ENCODE results near the gene PBX3.

PBX3 gene

DNA sequence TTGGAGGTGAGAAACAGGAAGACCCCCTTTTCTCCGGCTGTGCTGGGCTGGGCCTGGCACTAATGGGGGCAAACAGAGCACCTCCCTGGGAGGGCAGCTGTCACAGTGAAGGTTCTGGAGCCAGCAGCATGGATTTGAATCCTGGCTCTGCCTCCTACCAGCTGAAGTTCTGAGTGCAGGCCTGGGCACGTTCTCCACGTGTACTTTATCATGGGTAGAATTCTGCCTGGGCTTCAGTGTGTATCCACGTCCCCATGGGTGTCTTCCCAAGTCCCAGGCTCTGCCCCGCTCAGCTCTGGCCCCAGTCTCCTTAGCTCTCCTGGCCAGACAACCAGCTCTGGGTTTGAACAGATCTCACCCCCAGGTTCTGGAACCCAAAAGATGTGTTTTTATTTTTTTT lies 223.2 kb downstream of the PBX3 start:
- H3K27me3 Mint-ChIP-seq (ENCODE audit: low read depth), result peaks cover 4% of the 10 kb centered on the region
- H3K4me1 Mint-ChIP-seq, result peaks cover 20% of the 10 kb centered on the region
- no peak overlapping the region for H3K27ac Mint-ChIP-seq
- no peak overlapping the region for H3K4me3 Mint-ChIP-seq
- H3K9me3 Mint-ChIP-seq, result peaks cover 9% of the 10 kb centered on the region
- TF ChIP-seq, protein P1, sequence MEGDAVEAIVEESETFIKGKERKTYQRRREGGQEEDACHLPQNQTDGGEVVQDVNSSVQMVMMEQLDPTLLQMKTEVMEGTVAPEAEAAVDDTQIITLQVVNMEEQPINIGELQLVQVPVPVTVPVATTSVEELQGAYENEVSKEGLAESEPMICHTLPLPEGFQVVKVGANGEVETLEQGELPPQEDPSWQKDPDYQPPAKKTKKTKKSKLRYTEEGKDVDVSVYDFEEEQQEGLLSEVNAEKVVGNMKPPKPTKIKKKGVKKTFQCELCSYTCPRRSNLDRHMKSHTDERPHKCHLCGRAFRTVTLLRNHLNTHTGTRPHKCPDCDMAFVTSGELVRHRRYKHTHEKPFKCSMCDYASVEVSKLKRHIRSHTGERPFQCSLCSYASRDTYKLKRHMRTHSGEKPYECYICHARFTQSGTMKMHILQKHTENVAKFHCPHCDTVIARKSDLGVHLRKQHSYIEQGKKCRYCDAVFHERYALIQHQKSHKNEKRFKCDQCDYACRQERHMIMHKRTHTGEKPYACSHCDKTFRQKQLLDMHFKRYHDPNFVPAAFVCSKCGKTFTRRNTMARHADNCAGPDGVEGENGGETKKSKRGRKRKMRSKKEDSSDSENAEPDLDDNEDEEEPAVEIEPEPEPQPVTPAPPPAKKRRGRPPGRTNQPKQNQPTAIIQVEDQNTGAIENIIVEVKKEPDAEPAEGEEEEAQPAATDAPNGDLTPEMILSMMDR (IDR thresholded peaks at IDR 0.05; ENCODE audit: unreplicated experiment in 3 of 3), result no peak
- peaks cover 22% of the 10 kb centered on the region for H3K36me3 Mint-ChIP-seq (ENCODE audit: low read depth)

DNA sequence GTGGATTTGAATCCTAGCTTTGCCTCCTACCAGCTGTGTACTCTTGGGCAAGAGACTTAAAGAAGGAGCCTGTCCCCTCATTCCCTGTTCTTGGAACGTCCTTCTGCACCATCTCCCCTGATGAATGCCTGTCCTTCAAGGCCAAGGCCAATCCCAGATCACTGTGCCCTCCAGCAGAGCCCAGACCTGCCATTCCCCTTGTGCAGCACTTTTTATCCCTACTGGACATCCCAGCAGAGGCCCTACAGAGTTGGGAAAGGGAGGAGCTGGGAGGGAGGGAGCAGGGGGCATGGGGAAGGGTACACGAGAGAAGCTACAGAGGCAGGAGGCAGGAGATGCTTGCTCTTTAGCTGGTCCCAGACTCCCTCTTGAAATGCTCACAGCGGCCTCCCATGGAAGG lies 223.9 kb downstream of the PBX3 start:
- H3K4me1 Mint-ChIP-seq, result peaks cover 15% of the 10 kb centered on the region
- no peak overlapping the region for H3K4me3 Mint-ChIP-seq
- H3K9me3 Mint-ChIP-seq, result peaks cover 11% of the 10 kb centered on the region
- TF ChIP-seq, protein P1 (IDR thresholded peaks at IDR 0.05; ENCODE audit: unreplicated experiment in 3 of 3), result no peak
- H3K36me3 Mint-ChIP-seq (ENCODE audit: low read depth), result peaks cover 17% of the 10 kb centered on the region
- no peak overlapping the region for H3K27ac Mint-ChIP-seq
- peaks cover 4% of the 10 kb centered on the region for H3K27me3 Mint-ChIP-seq (ENCODE audit: low read depth)

DNA sequence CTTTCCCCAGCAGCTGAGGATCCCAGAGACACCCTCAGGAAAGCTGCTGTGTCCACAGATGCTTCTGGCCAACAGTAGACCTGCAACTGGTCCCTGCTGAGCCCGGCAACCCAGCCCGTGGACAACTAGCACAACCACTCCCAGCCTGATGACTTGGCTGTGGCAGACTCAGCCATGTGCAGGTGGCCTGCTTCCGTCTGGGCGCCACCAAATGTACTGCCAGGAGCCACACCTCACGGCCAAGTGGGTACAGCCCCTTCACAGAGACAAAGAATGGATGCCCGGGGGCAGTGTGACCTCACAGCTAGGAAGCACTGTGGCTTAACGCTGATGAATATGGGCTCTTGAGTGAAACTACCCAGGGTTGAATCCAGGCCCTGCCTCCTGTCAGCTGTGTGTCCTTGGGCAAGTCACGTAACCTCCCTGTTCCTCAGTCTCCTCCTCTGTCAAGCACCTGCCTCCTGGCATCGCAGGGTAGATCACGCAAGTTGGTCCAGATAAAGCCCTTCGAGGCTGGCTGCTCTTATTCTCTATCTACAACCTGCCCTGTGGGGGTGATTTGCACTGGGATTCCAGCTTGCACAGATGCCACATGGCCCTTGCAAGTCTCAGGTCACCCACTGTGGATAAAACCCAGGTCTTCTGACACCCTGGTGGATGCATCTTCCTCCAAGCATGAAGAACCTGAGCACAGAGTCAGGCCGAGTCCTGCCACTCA lies 225.0 kb downstream of the PBX3 start:
- Mint-ChIP-seq H3K4me1 (peaks cover 6% of the 10 kb centered on the region), H3K27ac (no peak overlapping the region), H3K36me3 (ENCODE audit: low read depth) (peaks cover 7% of the 10 kb centered on the region), H3K4me3 (no peak overlapping the region), H3K9me3 (peaks cover 15% of the 10 kb centered on the region), H3K27me3 (ENCODE audit: low read depth) (peaks cover 4% of the 10 kb centered on the region)
- TF ChIP-seq, protein P1 (IDR thresholded peaks at IDR 0.05; ENCODE audit: unreplicated experiment in 3 of 3), result no peak

DNA sequence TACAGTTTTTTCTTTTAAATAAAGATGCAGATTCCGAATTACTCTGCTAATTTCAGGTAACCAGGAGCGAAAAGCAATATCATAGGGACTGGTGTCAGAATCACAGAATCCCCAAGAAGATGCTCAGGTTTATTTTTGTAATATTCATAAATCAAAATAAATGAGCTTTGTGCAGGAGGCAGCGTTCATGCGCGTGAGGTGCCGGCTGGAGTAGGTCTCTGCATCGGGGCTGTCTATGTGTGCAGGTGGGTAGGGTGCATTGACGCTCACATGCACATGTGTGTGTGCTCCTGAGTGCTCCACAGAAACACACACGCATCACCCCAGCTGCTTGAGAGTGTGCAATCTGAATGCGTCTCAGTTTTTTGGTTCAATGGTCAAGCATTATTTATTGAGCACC lies 226.4 kb downstream of the PBX3 start:
- H3K27me3 Mint-ChIP-seq (ENCODE audit: low read depth), result peaks cover 4% of the 10 kb centered on the region
- TF ChIP-seq, protein P1 (IDR thresholded peaks at IDR 0.05; ENCODE audit: unreplicated experiment in 3 of 3), result no peak
- H3K36me3 Mint-ChIP-seq (ENCODE audit: low read depth), result peaks cover 4% of the 10 kb centered on the region

DNA sequence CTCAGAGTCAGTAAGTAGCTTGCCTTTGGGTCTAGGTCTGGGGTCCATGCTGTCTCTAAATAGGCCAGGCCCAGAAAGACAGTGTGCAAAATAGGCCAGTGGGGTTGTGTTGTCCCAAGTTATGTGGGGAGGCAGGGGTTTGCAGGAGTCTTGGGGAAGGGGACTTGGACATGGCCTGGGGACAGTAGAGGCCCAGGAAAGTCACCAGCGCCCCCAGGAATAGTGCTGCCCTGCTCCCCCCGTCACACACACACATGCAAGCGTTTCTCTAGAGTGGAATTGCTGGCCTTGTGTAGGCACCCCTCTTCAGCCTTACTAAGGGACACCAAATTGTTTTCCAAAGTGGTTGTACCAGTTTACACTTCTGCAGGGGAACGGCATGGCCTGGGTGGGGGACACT lies 227.5 kb downstream of the PBX3 start:
- no peak overlapping the region for H3K27ac Mint-ChIP-seq

More for the DNA sequence above, 226.4 kb downstream of the PBX3 start:
- peaks cover 3% of the 10 kb centered on the region for H3K4me1 Mint-ChIP-seq
- no peak overlapping the region for H3K27ac Mint-ChIP-seq
- peaks cover 25% of the 10 kb centered on the region for H3K9me3 Mint-ChIP-seq
- H3K4me3 Mint-ChIP-seq, result no peak overlapping the region

More for the DNA sequence above, 227.5 kb downstream of the PBX3 start:
- Mint-ChIP-seq H3K4me3 (no peak overlapping the region), H3K36me3 (ENCODE audit: low read depth) (peaks cover 4% of the 10 kb centered on the region), H3K4me1 (no peaks in the 10 kb centered on the region), H3K27me3 (ENCODE audit: low read depth) (peaks cover 4% of the 10 kb centered on the region), H3K9me3 (peaks cover 33% of the 10 kb centered on the region)
- TF ChIP-seq, protein P1 (IDR thresholded peaks at IDR 0.05; ENCODE audit: unreplicated experiment in 3 of 3), result no peak

All from nephron (organoid).